Measurements from ENCODE around the gene TBX4.
"Not testable (repeated sequence)": the region's sequence is repeated elsewhere in the genome, so short reads cannot be mapped to it uniquely, and the experiment has no call there.

Gene TBX4

DNA sequence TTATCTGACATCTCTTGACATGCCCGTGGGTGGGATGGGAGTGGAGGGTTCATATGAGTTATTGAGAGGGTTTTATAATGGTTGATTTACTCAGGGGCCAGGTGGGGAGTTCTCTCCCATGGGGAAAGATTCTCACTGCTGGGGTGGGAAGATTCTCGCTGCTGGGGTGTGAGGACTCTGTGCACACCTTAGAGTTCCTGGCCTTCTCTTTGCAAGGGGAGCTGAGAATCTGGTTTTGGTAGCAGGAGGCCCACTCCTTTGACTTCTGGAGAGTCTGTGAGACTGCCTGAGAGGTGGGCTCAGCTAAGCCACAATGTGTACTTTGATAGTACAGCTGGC, 31.5 kb downstream of the TBX4 start:
- no peak for DNase-seq (ENCODE audit: low read depth, low spot score)

DNA sequence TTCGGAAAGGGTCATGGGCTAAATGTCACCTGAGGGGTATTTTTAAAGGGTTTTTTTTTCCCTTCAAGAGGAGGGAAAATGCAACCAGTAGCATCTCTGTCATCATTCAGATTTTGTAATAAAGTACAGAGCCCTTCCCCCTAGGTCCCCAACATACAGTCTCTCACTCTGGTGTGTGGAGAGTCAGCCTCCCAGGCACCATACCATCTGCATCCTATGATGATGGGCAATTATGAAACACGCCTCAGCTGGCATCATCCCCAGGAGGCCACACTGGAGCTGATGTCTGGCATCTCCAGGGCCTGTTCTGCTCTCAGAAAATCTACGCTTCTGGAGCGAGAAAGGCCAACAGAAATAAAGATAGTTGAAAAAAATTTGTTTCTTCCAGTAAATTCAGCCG, 32.0 kb downstream of the TBX4 start:
- DNase-seq (ENCODE audit: low read depth, low spot score): no peak

DNA sequence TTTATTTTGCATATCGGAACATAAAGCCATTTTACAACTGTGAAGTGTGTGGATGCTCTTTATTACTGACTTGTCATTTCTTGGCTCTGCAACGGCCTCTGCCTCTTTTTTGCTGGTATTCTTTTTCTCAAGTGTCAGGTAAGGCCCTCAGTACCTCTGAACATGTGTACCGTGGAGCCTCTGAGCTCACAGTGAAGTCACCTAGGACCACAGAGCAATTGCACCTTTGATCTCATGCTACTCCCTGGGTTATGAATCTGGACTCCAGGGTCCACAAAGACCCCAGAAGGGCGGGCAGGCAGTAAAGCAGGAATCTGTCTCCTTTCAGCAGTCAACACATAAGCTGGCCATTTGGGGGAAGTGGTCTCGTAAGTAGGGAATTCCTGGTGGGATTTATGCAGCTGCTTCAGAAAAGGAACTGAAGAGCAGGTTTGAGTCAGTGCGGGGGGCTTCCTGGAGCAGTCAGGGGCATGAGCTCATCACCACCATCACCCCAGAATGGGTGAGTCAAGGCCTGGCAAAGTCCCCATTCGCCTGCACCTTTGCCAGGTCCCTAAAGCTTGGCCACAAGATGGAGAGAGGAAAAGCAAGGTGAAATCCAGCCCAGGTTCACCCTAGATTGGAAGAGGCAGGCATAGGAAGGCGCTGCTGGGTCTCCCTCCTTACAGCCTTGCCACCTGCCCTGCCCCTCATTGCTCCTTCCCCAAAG, 33.0 kb downstream of the TBX4 start:
- DNase-seq (ENCODE audit: low read depth, low spot score): no peak

DNA sequence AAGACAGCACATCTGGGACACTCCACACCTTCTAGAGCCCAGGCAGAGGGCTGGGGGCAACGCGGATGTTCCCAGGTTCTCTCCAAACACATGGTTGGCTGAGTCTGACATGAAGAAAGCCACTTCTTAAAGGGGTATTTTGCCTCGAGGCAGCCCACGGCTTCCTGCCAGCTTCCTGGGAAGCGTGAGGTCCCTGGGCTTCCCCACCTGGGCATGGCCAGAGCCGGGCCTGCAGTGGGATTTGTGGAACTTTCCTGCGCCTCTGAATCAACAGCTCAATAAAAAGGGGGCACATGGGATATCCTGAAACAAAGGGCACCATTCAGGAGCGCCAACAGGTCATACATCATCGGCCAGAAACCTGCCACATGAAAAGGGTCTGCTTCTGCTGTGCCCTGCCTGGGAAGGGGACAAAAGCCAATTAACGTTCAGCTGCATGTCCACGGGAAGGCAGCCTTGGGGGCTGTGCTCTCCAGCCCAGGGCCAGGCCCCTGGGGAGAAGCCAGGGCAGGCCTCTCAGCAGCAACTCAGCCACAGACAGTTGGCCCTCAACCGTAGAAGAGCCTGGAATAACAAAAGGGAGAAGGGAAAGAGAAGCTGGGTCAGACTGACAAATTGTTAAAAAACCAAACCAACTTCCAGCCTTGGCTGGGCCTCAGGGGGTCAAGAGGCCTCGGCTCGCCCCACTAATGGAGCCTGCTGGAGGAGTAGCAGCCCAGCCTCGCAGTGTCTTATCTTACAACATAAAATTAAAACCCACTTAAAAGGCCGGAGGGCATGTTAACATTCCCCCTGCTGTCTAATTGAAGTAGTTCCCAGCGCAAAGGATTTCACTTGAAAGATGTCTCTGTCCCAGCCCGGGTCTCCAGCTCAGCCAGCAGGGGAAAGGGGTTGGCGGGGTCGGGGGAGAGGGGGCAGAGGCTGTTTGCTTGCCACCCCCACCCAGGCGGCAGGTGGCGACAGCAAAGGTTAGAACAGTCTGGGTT, 34.2 kb downstream of the TBX4 start:
- no peak for DNase-seq (ENCODE audit: low read depth, low spot score)

DNA sequence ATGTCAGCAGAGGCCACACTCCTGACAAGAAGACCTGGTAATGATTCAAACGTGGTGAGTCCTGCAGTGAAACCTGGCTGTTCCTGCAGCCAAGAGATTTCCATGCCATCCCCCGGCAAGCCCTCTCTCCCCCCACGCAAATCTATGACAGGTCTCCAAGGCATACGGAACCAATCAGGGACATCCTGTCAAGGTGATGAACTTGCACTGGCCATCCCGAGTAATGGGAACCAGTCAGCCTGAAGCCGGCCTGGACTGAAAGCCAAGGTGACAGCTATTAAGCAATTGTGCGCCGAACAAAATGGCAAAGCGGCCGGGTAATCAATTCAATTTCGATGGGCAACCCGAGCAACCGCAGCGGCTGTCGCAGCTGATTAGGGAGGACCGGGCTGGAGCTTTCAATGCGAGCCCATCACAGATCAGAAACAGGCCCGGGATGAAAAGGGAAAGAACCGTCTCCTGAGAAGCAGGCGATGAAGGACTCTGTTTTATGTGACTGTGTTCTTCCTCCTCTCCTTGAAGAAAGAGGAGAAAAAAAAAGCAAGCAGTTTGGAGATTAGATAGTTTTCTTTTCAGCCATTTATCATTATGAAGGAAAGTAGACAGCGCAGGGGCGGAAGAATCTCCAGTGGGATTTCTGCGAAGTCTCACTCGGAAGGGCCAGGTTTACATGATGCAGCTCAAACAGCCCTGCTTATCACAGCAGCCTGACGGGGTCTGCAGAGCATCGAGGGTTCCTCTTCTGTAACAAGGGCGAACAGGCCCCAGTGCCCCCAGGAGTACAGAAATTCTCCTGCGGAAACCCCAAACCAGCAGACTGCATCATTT, 35.2 kb downstream of the TBX4 start:
- no peak for DNase-seq (ENCODE audit: low read depth, low spot score)

DNA sequence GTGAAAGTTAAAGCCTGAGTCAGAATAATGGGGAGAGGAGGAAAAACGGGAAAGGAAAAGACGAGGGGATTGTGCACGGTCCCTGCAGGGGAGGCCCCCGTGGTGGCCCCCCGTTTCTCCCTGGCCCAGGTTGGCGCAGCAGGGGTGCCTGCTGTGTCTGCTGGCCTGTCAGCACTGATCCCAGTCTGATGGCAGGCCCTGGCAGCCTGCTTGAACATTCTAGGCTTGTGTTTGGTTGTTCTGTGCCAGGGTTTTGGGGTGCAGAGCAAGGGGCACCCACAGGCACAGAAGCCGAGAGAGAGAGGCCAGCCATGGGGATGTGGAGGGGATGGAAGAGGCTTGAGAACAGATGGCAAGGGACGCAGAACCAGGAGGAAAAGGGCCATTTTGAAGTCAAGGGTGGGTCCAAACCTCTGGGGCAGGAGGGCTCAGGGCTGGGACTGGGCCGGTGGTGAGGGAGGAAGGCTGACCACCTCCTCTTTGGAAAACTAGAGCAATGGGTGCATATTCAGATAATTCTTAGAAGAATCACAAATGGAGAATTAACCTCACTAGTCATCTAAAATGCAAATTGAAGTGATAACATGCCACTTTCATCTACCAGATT, 35.9 kb downstream of the TBX4 start:
- no peak for DNase-seq (ENCODE audit: low read depth, low spot score)

DNA sequence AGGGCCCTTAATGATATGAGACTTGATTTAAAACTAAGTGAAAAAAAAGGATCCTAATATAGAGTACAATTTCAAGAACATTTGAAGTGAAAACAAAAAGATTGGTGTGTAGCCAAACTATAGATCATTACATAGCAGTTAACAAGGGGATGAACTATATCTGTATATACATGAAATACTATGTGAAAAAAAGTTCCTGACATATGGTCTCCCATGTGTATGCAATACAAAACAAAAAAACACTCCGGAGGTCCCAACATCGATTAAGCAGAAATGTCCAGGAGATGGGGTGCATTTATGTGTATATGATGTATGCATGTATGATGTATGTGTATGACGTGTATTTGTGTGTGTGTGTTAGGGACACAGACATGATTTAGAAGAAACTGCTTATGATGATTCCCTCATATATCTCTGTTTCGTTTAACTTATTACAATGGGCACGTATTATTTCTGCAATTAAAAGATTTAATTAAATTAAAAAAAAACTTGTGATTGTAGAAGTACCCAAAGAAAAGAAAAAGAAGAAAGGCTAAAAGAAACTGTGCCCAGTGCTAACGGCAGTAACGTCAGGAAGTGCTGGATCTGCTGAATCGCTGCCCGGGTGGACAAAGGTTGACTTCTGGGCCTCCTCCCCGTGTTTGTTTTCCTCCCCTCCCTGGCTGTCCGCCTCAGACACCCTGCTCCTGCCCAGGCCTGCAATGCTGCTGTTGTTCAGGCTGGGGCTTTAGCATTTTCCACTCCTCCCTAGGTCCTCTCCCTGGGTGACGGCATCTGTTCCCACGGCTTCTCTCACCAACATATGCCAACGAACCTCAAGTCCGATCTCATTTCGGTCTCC, 36.9 kb downstream of the TBX4 start:
- DNase-seq (ENCODE audit: low read depth, low spot score): no peak

DNA sequence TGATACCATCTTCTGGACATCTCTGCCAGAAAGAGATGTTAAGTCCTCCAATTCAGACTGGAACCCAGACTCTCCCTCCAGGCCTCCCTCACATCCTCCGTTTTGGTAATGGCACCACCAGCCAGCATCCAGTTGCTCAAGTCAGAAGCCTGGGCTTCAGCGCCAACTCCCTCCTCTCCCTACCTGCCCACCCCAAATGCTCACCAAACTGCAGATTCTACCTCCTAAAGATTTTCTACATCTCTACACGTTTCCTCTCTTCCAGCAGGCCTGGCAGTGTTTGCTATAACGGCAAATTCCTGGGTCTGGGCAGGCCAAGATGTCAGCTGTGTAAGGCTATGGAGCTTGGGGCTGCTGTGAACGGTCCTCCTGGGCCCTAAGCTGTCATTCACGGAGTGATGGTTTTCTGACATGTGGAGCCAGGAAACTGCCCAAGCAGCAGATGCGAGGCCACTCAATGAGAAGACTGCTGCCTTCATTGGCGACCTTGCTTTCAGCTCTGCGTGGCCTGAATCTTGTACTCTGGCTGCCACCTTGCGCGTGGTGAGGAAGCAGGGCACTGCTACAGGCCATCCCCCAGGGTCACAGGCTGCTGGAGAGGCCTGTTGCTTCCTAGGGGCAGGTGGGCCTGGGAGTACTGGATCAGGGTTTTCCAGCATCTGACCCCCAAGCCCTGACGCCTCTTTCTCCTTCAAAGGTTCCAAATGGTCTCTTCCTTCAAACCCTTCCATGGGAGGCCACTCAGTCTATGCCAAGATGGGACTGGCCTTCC, 37.7 kb downstream of the TBX4 start:
- DNase-seq (ENCODE audit: low read depth, low spot score): no peak

DNA sequence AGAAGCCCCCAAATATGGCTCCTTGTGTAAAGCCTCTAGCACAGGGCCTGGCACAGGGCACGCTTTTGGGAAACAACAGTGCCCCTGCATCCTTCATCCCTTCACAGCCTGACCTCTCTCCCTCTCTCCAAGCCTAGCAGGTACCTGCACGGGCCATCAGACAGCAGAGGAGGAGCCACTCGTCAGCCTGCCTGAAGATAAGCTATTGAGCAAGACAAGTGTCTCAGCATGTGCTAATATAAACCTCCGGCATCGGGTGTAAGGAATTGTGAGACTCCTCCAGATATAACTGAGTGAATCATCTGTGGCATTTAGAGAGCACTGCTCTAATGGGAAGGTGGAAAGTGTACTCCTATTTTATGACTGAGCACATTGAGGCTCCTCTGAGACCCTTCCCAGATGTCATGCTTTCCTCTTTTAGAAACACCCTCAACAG, 38.3 kb downstream of the TBX4 start:
- DNase-seq (ENCODE audit: low read depth, low spot score): no peak

DNA sequence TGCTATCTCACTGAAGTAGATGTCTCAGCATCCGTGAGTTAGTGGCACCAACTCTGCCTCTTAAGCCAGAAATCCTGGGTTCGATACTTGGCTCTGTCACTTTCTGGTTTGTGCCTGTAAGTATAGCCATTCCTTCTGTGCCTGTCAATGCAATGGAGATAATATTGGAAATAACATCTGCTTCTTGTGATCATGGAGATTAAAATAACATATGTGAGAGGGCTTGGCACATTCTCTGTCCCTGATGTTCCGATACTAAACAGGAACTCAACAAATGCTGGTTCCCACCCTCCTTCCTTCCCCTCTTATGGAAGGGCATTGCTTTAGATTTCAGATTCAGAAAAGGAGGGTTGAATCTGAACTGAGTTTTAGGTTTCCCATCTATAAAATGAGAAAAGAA, 39.8 kb downstream of the TBX4 start:
- no peak for DNase-seq (ENCODE audit: low read depth, low spot score)

DNA sequence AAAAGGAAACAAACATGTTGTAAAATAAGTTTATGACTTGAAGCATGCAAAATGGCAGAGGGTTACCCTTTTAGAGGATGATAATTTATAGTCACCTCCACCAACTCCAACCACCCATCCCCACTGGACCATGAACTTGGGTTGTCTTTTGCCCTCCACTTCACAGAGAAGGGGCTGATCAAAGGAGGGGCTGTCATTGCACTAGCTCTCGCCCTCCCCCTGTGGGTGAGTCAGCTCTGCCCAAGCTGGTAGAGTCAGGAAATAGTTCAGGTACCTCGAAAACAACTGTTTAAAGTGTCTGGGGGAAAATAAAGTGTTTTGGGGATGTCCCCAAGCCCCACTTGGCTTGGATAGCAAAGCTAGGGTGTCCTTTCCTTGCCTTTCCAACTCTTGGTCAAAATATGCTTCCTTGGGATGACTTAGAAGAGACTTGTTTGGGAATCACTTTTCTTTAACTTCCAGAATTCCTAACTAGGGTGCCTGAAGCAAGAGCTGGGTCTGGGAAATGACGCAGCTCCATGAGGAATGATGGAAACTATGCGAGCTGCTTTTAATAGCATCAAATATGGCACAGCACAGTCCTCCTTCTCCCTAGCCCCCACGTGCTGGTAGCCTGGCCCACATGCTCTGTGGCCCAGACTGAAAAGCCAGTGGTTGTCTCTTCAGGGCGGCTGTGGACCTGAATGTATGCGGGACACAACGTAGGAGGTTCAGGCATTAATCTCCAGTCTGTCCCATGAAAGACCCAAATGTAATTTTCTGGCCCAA, 40.7 kb downstream of the TBX4 start:
- DNase-seq (ENCODE audit: low read depth, low spot score): no peak

DNA sequence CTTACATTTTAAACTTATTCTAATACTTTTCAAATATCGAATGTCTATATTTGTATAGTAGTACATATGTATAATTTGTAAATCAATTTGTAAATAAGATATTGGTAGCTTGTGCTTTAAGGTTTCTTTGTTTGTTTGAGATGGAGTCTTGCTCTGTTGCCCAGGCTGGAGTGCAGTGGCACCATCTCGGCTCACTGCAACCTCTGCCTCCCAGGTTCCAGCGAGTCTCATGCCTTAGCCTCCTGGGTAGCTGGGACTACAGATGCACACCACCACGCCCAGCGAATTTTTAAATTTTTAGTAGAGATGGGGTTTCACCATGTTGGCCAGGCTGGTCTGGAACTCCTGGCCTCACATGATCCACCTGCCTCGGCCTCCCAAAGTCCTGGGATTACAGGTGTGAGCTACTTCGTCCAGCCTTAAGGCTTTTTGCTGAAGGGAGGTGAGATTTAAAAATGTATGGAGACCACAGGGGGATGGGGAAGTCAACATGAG, 41.7 kb downstream of the TBX4 start:
- DNase-seq (ENCODE audit: low read depth, low spot score): not testable (repeated sequence)

DNA sequence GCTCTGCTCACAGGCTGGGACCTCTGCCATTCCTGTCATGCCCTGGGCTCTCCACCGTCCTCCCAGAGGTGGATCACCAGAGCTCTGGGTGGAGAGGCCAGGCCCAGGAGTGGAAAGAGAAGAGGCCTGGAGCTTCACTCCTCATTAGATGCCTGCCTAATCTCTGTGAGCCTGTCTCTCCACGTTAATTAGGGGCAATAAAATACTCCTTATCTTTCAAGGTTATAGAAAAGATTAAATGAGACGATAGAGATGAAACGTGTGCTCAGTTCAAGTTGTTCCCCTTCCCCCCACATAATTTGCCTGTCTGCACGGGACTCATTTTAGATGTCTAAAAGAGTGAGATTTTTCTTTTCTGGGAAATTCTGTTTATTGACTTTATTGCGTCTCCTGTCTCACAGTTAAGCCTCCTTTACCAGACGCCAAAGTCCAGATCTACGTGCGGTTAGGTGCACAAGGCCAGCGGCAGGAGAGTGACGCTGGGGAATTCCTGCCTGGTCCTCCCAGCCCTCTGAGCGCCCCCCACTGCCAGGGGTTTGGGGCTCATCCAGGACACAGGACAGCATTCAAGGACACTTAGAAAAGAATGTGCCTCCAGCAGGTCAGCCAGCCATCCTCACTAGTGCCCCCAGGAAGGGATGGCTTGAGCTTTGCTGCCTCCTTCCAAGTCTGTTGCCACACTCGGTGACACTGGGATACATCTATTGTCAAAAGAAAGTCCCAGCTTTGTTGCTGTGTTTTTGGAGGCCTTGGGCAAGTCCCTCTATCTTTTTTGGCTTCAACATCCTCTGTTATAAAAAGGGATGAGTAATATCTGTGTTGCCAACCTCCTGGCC, 42.3 kb downstream of the TBX4 start:
- DNase-seq (ENCODE audit: low read depth, low spot score): no peak

DNA sequence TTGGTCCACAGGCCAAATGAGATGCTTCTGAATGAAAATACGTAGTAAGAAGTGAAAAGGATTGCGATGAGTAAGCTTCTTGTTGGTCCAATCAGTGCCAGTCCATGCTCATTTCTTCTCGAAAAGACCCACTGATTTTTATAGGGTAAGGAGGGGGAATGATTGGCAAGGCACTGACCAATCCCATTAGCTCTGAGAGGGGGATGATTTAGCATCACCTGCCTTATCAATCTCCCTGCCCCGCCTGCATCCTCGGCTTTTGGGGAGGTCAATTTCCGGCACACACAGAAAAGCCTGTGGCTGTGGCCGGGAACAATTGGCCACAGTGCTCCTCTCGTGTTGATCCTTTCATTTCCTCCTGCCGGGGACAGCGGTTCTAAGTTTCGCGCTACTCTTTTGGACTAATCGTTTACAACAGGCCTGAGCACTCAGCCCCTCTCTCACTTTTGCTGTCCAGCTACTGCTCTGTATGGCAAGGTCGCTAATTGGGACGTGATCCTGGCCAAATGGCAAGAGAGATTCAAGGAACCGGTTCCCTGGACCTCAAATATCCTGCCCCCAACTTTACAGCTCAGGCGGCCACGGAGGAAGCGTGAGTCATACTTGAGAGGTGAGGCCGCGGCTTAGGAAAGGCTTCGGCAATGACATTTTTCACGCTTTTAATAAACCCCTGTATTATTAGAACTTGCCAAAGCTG, 43.1 kb downstream of the TBX4 start:
- no peak for DNase-seq (ENCODE audit: low read depth, low spot score)

DNA sequence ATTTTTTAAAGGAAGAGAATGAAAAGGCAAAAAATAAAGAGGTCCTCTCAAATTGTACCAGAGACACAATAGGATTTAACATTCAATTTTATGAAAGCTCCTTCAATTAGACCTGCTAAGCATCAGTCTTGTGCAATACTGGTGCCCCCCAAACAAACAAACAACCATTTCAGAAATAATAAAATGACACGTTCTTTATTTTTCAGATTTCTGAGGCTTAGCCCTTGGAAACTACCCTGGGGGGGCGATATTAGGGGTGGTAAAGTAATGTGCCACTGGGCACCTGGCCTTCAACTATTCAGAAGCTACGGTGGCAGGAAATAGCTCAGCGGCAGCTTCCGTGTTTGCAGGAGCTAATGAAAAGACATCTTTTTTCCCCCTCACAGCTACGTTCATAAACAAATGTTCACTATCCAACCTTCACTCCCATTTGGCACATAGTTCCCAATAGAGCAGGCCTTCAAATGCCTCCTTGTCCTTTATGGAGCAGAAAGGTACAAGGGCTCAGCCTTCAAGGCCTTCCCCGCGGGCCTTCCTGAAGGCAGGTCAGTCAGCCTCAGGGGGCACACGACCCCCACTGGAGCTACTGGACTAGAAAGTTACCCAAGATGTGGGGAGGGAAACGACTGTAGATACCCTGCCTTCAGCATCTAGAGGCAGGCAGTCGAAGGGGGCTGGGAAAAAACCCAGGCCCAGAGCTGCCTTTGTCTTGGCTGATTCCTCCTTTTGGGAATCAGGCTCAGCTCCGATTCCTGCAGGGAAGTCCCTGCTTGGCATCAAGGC, 44.1 kb downstream of the TBX4 start:
- DNase-seq (ENCODE audit: low read depth, low spot score): no peak

DNA sequence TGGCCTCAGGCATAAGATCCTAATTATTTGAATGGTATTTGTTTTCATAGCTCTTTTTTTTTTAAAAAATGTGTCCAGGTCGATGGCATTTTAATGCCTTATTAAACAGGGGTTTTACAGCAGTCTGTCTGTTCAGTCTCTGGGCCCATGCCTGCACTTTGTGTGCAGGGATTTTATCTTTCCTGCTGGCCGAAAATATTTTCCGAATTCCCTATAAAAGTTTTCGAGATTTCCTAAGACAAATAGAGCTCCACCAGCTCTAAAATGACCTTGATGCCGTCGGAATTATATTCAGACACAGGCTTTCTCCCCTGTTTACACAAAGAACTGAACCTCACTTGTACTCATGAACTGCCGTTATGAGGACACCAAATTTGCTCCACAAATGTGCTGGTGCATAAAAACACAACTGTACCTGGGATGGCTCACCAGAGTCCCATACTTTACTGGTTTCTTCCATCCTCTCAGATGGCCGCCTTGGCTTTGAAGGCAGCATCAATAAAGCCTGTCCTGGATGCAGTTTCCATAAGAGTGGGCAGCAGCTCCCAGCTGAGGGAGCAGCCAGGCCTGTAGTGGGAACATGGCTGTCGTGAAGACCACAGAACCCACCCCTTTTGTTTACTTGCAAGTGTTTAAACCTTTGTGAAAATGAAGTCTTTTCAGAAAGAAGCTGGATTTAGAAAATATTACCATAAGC, 44.9 kb downstream of the TBX4 start:
- DNase-seq (ENCODE audit: low read depth, low spot score): no peak
